IMR-90 (cell line): ENCODE data around the gene RBM39. TPM values are rescaled to one million over a fixed set of nuclear protein-coding genes. Genes with fewer than 3 reads are reported as not detected.
A peak's percentile ranks its signal among the peaks of the same experiment; 100 is the strongest.

ENCODE experiments used
- ATAC-seq: fragments of 200-7000 bp; cut with Tn5 transposase; 2 replicates; pipeline ENCODE4 v1.9.1; 2020; ENCODE audit warnings: low read depth, mild to moderate bottlenecking, moderate library complexity
- BruUV-seq: library from RNA; stranded (reverse); fragments of 400-500 nt; replicated peaks from 2 replicates; lab custom pipeline; 2021; lab: Mats Ljungman, UMichigan
- CTCF ChIA-PET: fragments of 300-600 bp; formaldehyde crosslinking; extraction: SDS; loops from one replicate; lab custom pipeline; 2021; ENCODE audit warnings: antibody characterized with exemption; lab: Yijun Ruan, JAX
- POLR2A ChIA-PET: fragments of 300-600 bp; sonication (Branson Sonifier 250); formaldehyde crosslinking; loops from one replicate; lab custom pipeline; 2022; ENCODE audit warnings: antibody characterized with exemption; ENCODE audit not compliant: unreplicated experiment; lab: Charles Lee
- DNase-seq: peaks from one replicate; pipeline ENCODE4 v3.0.0; 2013
- H2AFZ ChIP-seq: replicated peaks from 2 replicates; pipeline ENCODE3; 2013; ENCODE audit warnings: low read length, mild to moderate bottlenecking; ENCODE audit not compliant: poor library complexity
- H2AK5ac ChIP-seq: 2 replicates; pipeline ENCODE4 v1.6.1; 2013; ENCODE audit warnings: low read depth, low read length, inconsistent platforms
- H2AK9ac ChIP-seq: replicated peaks from 2 replicates; pipeline ENCODE3; 2013; ENCODE audit warnings: mild to moderate bottlenecking, low read depth, low read length, moderate library complexity; ENCODE audit not compliant: poor library complexity
- H2BK120ac ChIP-seq: 2 replicates; pipeline ENCODE4 v1.6.1; 2013; ENCODE audit warnings: low read depth, low read length, inconsistent platforms
- H2BK15ac ChIP-seq: 3 replicates; pipeline ENCODE4 v1.6.1; 2013; ENCODE audit warnings: low read depth, low read length, inconsistent platforms
- H2BK20ac ChIP-seq: 2 replicates; pipeline ENCODE4 v1.6.1; 2013; ENCODE audit warnings: low read depth, mild to moderate bottlenecking, inconsistent platforms, low read length, moderate library complexity
- H2BK5ac ChIP-seq: 2 replicates; pipeline ENCODE4 v1.6.1; 2013; ENCODE audit warnings: mild to moderate bottlenecking, low read depth, low read length, inconsistent platforms; ENCODE audit not compliant: poor library complexity, severe bottlenecking
- H3K14ac ChIP-seq: replicated peaks from 2 replicates; pipeline ENCODE4 v1.6.1; 2013; ENCODE audit warnings: low read depth, low read length, inconsistent platforms
- H3K18ac ChIP-seq: 2 replicates; pipeline ENCODE4 v1.6.1; 2013; ENCODE audit warnings: low read depth, low read length, control low read depth
- H3K23ac ChIP-seq: 2 replicates; pipeline ENCODE4 v1.6.1; 2013; ENCODE audit warnings: low read depth, low read length, inconsistent platforms
- H3K27ac ChIP-seq: 2 replicates; pipeline ENCODE4 v1.5.1; 2013; ENCODE audit warnings: mild to moderate bottlenecking, control low read depth, low read length; ENCODE audit not compliant: insufficient read depth
- H3K27me3 ChIP-seq: 2 replicates; pipeline ENCODE4 v1.6.1; 2013; ENCODE audit warnings: low read length; ENCODE audit not compliant: control insufficient read depth, insufficient read depth
- H3K36me3 ChIP-seq: 2 replicates; pipeline ENCODE4 v1.6.1; 2013; ENCODE audit warnings: low read length, mixed read lengths; ENCODE audit not compliant: control insufficient read depth, insufficient read depth
- H3K4ac ChIP-seq: 2 replicates; pipeline ENCODE4 v1.6.1; 2013; ENCODE audit warnings: low read depth, low read length, inconsistent platforms
- H3K4me1 ChIP-seq: 2 replicates; pipeline ENCODE4 v1.6.1; 2013; ENCODE audit warnings: low read length, mixed read lengths; ENCODE audit not compliant: control insufficient read depth, insufficient read depth
- H3K4me2 ChIP-seq: 2 replicates; pipeline ENCODE4 v1.6.1; 2013; ENCODE audit warnings: low read depth, mild to moderate bottlenecking, control low read depth, low read length, moderate library complexity
- H3K4me3 ChIP-seq: 2 replicates; pipeline ENCODE4 v1.5.1; 2013; ENCODE audit warnings: low read depth, mild to moderate bottlenecking, control low read depth, low read length, moderate library complexity; ENCODE audit not compliant: insufficient read depth
- H3K56ac ChIP-seq: 2 replicates; pipeline ENCODE4 v1.6.1; 2013; ENCODE audit warnings: low read length, inconsistent platforms; ENCODE audit not compliant: insufficient read depth; ENCODE audit errors: extremely low read depth
- H3K79me1 ChIP-seq, 2 experiments: 2 replicates each; pipeline ENCODE4 v1.6.1; 2013; ENCODE audit warnings: low read length in 2 of 2, inconsistent platforms in 1 of 2, low read depth in 1 of 2
- H3K9ac ChIP-seq: 2 replicates; pipeline ENCODE4 v1.6.1; 2013; ENCODE audit warnings: low read depth, low read length, control low read depth
- H3K9me1 ChIP-seq: 2 replicates; pipeline ENCODE4 v1.6.1; 2013; ENCODE audit warnings: low read length, inconsistent platforms; ENCODE audit not compliant: insufficient read depth
- H3K9me3 ChIP-seq: 2 replicates; pipeline ENCODE4 v1.6.1; 2013; ENCODE audit warnings: low read length; ENCODE audit not compliant: control insufficient read depth, insufficient read depth
- H4K20me1 ChIP-seq: 2 replicates; pipeline ENCODE4 v1.6.1; 2013; ENCODE audit warnings: low read length, inconsistent platforms; ENCODE audit not compliant: insufficient read depth
- H4K5ac ChIP-seq: 2 replicates; pipeline ENCODE4 v1.6.1; 2013; ENCODE audit warnings: mild to moderate bottlenecking, low read depth, low read length, control low read depth
- H4K8ac ChIP-seq, 2 experiments: 2 replicates each; pipeline ENCODE4 v1.6.1; 2013; ENCODE audit warnings: low read depth in 2 of 2, low read length in 2 of 2, control low read depth in 1 of 2, inconsistent platforms in 1 of 2
- H4K91ac ChIP-seq: 2 replicates; pipeline ENCODE4 v1.6.1; 2013; ENCODE audit warnings: low read depth, low read length, inconsistent platforms; ENCODE audit not compliant: insufficient read depth
- BHLHE40 ChIP-seq: fragments of 150-350 bp; IDR thresholded peaks from 2 replicates; pipeline ENCODE4 v1.6.1; 2016; ENCODE audit warnings: mild to moderate bottlenecking, low read depth, low read length
- CHD1 ChIP-seq: IDR thresholded peaks from 2 replicates; pipeline ENCODE4 v1.6.1; 2012; ENCODE audit warnings: low read depth, low read length, improper control_type of control experiment
- ELK1 ChIP-seq: fragments of 150-350 bp; IDR thresholded peaks from 2 replicates; pipeline ENCODE4 v1.6.1; 2016; ENCODE audit warnings: low read depth, mild to moderate bottlenecking, low read length, moderate library complexity, borderline replicate concordance
- FOS ChIP-seq: fragments of 150-350 bp; IDR thresholded peaks from 2 replicates; pipeline ENCODE4 v1.6.1; 2016; ENCODE audit warnings: low read depth, low read length
- MAFK ChIP-seq: IDR thresholded peaks from 2 replicates; pipeline ENCODE4 v1.6.1; 2012; ENCODE audit warnings: low read depth, low read length, improper control_type of control experiment
- MAZ ChIP-seq: IDR thresholded peaks from 2 replicates; pipeline ENCODE4 v1.6.1; 2012; ENCODE audit warnings: low read depth, mild to moderate bottlenecking, low read length, improper control_type of control experiment, moderate library complexity, borderline replicate concordance
- MXI1 ChIP-seq: IDR thresholded peaks from 2 replicates; pipeline ENCODE4 v1.6.1; 2012; ENCODE audit warnings: low read depth, mild to moderate bottlenecking, low read length, moderate library complexity, borderline replicate concordance
- NFE2L2 ChIP-seq: fragments of 150-350 bp; IDR thresholded peaks from 2 replicates; pipeline ENCODE4 v1.6.1; 2016; ENCODE audit warnings: low read depth, mild to moderate bottlenecking, low read length
- RAD21 ChIP-seq: IDR thresholded peaks from 2 replicates; pipeline ENCODE4 v1.6.1; 2012; ENCODE audit warnings: low read length, improper control_type of control experiment
- RCOR1 ChIP-seq: IDR thresholded peaks from 2 replicates; pipeline ENCODE4 v1.6.1; 2012; ENCODE audit warnings: mild to moderate bottlenecking, low read length, improper control_type of control experiment; ENCODE audit not compliant: insufficient replicate concordance
- RFX5 ChIP-seq: IDR thresholded peaks from 2 replicates; pipeline ENCODE4 v1.8.0; 2012; ENCODE audit warnings: low read depth, mild to moderate bottlenecking, low read length, moderate library complexity
- SMC3 ChIP-seq: fragments of 150-350 bp; IDR thresholded peaks from 2 replicates; pipeline ENCODE4 v1.6.1; 2016; ENCODE audit warnings: low read depth, mild to moderate bottlenecking, antibody characterized with exemption, low read length, moderate library complexity
- WGBS, 2 experiments: methylation state at CpG; one replicate each; pipeline versions ENCODE4 v1.1.5 to v1.1.7; 2013; ENCODE audit warnings: missing lambda C conversion rate in 2 of 2; ENCODE audit not compliant: insufficient read length in 1 of 2; ENCODE audit errors: extremely low coverage in 2 of 2; 5-methylcytosine and 5-hydroxymethylcytosine counted together
- dilution Hi-C: fragments of 300-500 bp; cut with HindIII; formaldehyde crosslinking; loops from one replicate; pipeline ENCODE4 v1.14.3; 2018; ENCODE audit warnings: low sequenced_read_pairs; ENCODE audit not compliant: unreplicated experiment
- in situ Hi-C: fragments of 300-500 bp; cut with MboI; formaldehyde crosslinking; loops from 3 replicates; pipeline ENCODE4 v1.14.3; 2019; ENCODE audit warnings: low sequenced_read_pairs, inconsistent platforms, mixed read lengths
- intact Hi-C: fragments of 100-400 bp; cut with micrococcal nuclease; formaldehyde crosslinking; loops from 2 replicates; pipeline ENCODE4 v1.10.0; 2022
- polyA plus RNA-seq, 3 experiments: library from polyadenylated mRNA; depleted of rRNA; stranded (reverse); fragments of >200 nt; gene quantifications; 2 replicates each; pipeline ENCODE4 v1.2.3, GENCODE V29; 2012; ENCODE audit warnings: low replicate concordance in 1 of 3
- total RNA-seq: library from RNA; depleted of rRNA; stranded (reverse); fragments of >200 nt; gene quantifications from 2 replicates; pipeline ENCODE4 v1.2.3, GENCODE V29; 2012
- TF ChIP-seq, protein P1 (sequence below): fragments of 150-350 bp; IDR thresholded peaks from 2 replicates; pipeline ENCODE4 v1.6.1; 2017; ENCODE audit warnings: mild to moderate bottlenecking, antibody characterized with exemption, low read length, low read depth
- TF ChIP-seq, protein P2 (sequence below): conservative IDR thresholded peaks from 2 replicates; pipeline ENCODE4 v1.5.1; 2012; ENCODE audit warnings: mild to moderate bottlenecking, low read depth, low read length, improper control_type of control experiment

The RBM39 gene
- total and polyA plus RNA-seq, 2 of the 4 experiments (the other 2 are of a cell fraction), result 106 to 166 TPM

GRCh38 chr20:35773154-35773751 is 31.2 kb upstream of the RBM39 start:
- ChIA-PET CTCF (no interaction called here), POLR2A (no interaction called here)
- ATAC-seq, result no peak

More at GRCh38 chr20:35773154-35773751, 31.2 kb upstream of the RBM39 start:
- peak overlapping the region; percentile 67; the same call in 1 of the 2 replicates for H3K4ac ChIP-seq
- H3K4me3 ChIP-seq, result peak overlapping the region; percentile 94; the same call in 1 of the 2 replicates
- peak overlapping the region; percentile 40 for H2BK5ac ChIP-seq
- no peaks in the 10 kb centered on the region for H3K9me3 ChIP-seq
- no peaks in the 10 kb centered on the region for H3K27me3 ChIP-seq
- H2AK9ac ChIP-seq, result peak overlapping the region; percentile 71
- in situ Hi-C loops, result loop anchor here (25.0 kb wide), 1 partner anchor 364 kb away; no protein-coding TSS in a partner anchor
- H3K36me3 ChIP-seq, result peaks cover 3% of the 10 kb centered on the region; the same call in 1 of the 2 replicates
- H3K18ac ChIP-seq, result no peak overlapping the region
- H3K14ac ChIP-seq, result peak overlapping the region; percentile 79
- H4K5ac ChIP-seq, result peak overlapping the region; percentile 21; the same call in 1 of the 2 replicates
- H2BK120ac ChIP-seq, result no peak overlapping the region
- H2BK20ac ChIP-seq, result no peak overlapping the region
- H4K8ac ChIP-seq, result peak overlapping the region; percentile 81 to 91; a peak in 3 of 4 replicates
- H3K4me1 ChIP-seq, result peaks cover 16% of the 10 kb centered on the region
- H4K20me1 ChIP-seq, result peaks cover 23% of the 10 kb centered on the region; the same call in 1 of the 2 replicates
- H3K79me1 ChIP-seq, result peaks cover 46 to 63% of the 10 kb centered on the region in 2 experiments
- H2BK15ac ChIP-seq, result no peak overlapping the region; the same call in 2 of the 3 replicates
- H3K4me2 ChIP-seq, result peak overlapping the region; percentile 93
- intact Hi-C loops, result no loop called here
- H2AFZ ChIP-seq, result peak overlapping the region; percentile 39
- peak overlapping the region; percentile 80; the same call in 1 of the 2 replicates for H3K23ac ChIP-seq
- DNase-seq, result peak; percentile 24
- peak overlapping the region; percentile 26; the same call in 1 of the 2 replicates for H3K9ac ChIP-seq
- peak overlapping the region; percentile 65 for H2AK5ac ChIP-seq
- TF ChIP-seq RCOR1 (no peak), RAD21 (no peak), MAZ (no peak), MAFK (no peak), ELK1 (no peak), RFX5 (no peak), FOS (no peak), BHLHE40 (no peak), NFE2L2 (no peak), MXI1 (no peak), SMC3 (no peak), CHD1 (no peak)
- TF ChIP-seq, protein P1, sequence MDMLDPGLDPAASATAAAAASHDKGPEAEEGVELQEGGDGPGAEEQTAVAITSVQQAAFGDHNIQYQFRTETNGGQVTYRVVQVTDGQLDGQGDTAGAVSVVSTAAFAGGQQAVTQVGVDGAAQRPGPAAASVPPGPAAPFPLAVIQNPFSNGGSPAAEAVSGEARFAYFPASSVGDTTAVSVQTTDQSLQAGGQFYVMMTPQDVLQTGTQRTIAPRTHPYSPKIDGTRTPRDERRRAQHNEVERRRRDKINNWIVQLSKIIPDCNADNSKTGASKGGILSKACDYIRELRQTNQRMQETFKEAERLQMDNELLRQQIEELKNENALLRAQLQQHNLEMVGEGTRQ, result no peak
- TF ChIP-seq, protein P2, sequence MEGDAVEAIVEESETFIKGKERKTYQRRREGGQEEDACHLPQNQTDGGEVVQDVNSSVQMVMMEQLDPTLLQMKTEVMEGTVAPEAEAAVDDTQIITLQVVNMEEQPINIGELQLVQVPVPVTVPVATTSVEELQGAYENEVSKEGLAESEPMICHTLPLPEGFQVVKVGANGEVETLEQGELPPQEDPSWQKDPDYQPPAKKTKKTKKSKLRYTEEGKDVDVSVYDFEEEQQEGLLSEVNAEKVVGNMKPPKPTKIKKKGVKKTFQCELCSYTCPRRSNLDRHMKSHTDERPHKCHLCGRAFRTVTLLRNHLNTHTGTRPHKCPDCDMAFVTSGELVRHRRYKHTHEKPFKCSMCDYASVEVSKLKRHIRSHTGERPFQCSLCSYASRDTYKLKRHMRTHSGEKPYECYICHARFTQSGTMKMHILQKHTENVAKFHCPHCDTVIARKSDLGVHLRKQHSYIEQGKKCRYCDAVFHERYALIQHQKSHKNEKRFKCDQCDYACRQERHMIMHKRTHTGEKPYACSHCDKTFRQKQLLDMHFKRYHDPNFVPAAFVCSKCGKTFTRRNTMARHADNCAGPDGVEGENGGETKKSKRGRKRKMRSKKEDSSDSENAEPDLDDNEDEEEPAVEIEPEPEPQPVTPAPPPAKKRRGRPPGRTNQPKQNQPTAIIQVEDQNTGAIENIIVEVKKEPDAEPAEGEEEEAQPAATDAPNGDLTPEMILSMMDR, result no peak
- no peak overlapping the region for H3K56ac ChIP-seq
- peak overlapping the region; percentile 10; the same call in 1 of the 2 replicates for H3K27ac ChIP-seq
- whole genome bisulfite sequencing, 2 experiments, result 60% methylated on average over 4 of the region's 8 CpGs; no CpG with 5 or more reads in 1 of the 2 experiments
- H4K91ac ChIP-seq, result peak overlapping the region; percentile 44; the same call in 1 of the 2 replicates
- dilution Hi-C loops, result no loop called here
- TSS peak; percentile 54 for BruUV-seq
- H3K9me1 ChIP-seq, result peaks cover 17% of the 10 kb centered on the region
